CD4-positive, alpha-beta T cell treated with Interleukin-6 for 4 hours (primary cell): ENCODE measurements around the gene NHSL1.
A peak's percentile ranks its signal among the peaks of the same experiment; 100 is the strongest.

Source experiments
- DNase-seq: peaks from one replicate; pipeline ENCODE4 v3.0.0-alpha.2; 2020; ENCODE audit warnings: mixed read lengths

NHSL1 gene

DNA sequence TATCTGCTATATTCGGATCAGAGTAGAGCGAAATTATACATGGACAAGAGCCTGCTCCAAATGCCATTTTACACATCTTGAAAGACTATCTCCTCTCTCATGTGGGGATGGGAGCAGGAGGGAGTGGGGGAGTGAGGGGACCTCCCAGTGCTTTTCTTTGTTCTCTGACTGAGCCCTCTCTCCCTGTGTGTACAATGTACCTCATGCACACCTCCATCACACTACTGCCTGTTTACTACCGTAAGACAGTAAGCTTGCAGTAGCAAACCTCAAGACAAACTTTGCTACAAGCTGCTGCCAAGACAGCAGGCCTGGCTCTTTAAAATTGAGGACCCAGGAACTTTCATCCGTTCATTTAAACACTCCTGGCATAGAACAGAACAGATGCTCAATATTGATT, 7.2 kb downstream of the NHSL1 start:
- no peak for DNase-seq

DNA sequence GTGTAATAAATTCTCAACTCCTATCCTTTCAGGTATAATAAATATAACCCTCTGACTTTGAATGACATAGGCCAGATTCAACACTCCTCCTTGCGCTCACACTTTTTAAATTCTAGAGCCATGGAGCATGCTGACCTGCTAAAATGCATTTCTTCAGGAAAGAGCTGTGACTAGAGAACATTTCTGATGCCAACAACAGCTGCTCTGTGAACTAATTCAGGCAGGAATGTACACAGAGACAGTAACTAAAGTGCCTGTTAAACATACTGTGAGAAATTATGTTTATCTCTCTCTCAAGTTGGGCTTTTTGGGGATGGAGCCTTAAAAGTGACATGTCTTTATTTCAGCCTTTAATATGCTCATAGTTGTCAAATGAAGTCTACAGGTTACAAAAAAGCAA, 8.3 kb downstream of the NHSL1 start:
- DNase-seq: no peak

DNA sequence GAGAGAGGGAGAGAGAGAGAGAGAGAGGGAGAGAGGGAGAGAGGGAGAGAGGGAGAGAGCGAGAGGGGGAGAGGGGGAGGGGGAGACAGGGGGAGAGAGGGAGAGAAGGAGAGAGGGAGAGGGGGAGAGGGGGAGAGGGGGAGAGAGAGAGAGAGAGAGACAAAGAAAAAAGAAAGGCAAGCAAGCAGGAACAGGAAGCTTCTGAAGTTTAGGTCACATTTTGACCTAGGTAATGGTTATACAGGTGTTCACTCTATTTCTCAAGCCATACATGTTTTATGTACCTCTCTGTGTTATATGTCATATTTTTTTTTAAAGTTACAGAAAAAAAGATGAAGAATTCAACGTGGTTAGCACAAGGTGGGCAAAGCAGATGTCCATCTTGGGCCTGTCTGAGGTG, 9.4 kb downstream of the NHSL1 start:
- no peak for DNase-seq

DNA sequence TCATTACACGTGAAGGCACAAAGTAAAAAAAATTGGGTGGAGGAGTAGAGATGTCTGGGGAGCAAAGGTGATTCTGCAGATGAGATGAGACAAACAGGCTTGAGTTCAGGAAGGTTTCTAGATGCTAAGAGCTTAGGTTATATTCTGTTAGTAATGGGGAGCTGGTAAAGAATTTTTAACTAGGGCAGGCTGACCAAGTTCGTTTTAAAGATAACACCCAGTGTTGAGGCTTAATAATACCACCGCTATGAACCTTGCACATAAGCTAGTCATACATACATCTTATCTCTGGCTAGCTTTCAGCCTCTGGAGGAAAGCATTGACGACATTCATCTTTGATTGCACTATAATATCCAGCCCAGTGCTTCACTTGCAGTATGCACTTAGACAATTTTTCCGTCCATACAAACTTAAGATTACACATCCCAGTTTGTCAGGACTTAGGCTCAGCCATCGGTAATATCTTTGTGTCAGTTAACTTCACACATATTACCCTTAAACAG, 12.1 kb downstream of the NHSL1 start:
- DNase-seq: no peak

DNA sequence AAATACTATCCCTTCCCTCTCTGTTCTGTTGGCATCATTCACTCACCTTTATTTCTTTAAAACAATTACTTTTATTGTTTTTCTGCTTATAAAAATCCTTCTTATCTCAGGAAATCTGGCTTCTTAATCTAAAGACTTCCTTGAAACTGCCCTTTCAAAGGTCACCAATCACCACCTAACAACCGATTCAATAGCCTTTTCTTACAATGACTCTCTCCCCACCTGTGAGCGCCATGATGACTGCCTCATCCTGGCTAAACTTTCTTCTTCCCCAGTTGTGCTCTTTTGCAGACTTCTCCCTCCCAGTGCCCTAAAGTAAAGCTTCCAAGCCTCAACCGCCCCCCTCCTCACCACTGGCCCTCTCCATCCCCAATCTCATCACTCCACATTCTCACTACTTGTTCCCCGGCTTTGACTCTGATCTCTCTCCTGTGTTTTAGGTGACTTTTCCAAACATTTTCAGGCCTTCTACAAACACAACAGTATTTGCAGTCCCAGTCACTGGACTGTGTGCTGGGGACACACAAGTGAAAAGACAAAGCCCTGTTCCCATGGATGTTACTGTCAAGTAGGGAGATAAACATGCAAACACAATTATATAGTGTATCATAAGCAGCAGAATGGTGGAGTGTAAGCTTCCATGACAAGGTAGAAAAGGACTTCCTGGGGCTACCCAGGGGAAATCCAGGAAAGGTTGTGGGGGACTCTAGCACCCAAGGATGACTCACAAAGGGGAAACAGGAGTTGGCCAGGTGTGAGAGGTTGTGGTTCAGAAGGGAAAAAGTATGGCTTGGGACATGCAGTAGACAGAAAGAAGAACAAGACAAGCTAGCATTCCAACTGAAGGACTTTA, 12.8 kb downstream of the NHSL1 start:
- DNase-seq: no peak

DNA sequence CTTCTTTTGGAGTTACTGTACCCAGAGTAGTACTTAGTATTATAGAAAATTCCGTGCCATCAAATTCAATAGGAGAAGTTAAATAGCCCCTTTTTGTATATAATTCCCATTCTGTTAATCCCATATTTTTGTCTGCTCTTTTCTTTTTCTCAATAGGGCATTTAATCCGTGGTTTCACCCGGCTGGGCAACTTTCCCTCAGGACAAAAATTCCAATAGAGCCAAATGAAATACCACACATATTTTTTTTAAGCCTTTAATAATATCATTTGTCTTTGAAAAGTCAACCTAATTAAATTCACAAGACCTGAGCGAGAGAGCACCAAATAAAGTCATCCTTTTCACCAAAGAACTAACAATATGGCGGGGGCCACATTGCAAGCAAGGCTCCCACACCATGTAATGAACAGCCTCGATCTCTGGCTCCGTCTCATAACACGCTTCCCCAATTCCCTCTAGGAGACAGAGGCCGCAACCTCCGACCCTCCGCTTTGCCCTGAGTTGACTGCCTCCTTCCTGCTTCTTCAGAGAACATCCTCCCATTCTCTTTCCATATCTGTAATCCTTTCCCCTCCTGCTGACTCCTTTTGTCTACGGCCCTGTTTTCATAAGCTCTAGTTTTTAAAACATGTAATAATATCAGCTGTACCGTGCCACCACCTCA, 13.6 kb downstream of the NHSL1 start:
- DNase-seq: no peak

DNA sequence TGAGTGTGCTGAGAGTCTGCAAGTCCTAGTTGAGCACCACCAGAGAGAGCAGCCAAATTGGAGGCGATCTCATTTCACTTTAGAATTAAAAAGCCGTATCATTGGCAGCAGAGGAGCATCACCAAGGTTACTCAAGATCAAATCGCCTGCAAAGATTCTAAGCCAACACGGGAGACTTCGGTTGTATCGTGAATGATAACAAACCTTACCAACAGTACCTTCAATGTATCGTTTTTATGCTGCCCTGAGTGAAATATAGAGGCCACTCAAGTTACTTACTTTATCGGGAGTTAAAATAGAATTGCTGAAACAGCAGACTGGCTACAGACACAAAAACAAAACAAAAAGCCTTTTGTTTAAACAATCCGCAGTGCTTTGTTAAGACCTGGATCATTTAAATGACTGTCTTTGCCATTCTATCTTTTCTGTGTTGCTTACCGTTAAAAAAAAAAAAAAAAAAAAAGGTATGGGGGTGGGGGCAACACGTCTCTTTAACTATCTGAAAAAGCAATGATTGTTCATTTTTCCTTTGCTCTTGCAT, 14.2 kb downstream of the NHSL1 start:
- no peak for DNase-seq

DNA sequence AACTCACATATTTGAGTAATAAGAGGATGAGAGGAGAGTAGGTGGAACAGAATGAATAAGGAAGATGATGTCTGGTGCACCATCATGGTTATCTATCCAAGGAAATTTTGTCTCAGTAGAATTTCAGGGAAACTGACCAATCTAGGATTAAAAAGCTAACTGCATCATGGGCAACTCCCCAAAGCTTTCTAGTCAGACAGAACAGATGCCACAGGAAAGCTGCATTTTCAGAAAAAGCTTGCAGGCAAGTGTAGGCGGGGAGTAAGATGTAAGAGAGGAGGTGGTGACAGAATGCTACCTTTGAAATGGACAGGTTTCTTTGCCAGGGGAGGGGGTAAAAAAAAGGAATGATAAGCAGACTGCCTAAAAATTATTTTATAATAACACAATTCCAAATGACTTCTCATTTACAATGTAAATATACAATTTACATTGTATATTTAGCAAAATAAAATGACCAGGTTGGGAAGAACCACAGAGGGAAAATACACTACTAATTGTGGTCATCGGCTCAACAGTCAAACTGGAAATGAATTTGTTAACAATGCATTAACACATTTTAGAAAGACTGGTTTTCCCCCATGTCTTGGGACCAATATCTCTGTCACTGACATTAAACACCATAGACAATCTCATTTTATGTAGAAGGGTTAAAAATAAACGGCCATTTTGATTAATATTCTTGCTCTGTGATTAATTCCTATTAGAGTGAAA, 15.1 kb downstream of the NHSL1 start:
- no peak for DNase-seq

DNA sequence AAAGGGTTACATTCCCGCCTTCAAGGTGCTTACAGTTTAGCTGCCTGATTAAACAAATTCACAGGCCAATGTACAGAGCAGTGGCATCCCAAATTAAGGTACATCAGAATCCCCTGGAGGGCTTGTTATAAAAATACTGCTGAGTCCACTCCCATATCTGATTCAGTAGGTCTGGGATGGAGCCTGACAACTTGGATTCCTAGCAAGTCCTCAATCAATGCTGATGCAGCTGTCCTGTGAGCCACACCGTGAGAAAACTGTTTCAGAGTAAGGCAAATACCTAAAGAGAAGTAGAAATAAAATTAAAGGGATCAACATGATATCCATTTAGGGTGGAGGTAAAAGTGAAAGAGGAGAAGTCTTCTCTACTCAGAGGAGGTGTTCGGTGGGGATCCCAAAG, 16.5 kb downstream of the NHSL1 start:
- no peak for DNase-seq

DNA sequence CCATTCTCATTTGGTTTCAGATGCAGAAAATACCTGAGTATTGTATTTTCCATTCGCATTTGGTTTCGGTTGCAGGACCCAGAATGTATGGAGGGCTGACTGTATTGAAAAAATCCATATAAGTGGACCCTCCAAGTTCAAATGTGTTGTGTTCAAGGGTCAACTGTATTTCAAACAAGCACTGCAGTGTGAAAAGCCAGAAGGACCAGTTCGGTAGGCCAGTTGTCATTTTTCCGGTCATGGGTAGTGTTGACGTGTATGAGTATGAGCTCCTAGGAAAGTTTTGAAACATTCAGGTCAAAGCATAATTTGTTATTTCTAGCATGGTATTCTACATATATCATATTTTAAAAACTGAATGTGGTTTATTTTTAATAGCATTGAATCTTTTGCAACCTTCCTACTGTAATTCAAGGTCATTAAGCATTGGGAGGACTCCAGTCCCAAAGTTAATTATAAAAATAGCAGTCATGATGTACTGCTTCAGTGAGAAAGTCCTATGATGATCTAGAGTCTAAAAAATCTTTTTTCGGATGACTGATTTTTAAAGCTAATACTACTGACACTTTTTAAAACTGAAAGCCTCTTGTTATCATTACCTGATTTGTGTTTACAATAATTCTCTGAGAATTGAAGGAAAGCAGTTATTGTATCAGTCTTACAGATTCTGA, 18.9 kb downstream of the NHSL1 start:
- no peak for DNase-seq

DNA sequence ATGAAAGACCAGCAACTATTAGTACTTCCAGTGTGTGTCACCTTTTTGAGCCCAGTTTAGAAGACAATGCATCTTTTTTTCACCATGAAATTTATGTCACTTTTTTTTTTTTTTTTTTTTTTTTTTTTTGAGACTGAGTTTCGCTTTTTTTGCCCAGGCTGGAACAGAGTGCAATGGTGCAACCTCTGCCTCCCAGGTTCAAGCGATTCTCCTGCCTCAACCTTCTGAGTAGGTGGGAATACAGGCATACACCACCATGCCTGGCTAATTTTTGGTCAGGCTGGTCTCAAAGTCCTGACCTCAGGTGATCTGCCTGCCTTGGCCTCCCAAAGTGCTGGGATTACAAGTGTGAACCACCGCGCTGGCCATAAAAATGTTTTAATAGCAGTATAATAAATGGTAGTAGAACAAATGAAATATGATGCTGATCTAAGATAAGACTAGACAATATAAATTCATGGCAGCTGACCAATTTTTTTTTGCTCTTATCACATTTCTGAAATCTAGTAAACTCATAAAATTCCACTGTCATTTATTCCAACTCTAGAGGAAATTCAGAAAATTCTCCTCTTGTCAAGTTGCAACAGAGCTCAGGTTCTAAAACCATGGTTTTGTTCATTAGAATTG, 21.3 kb downstream of the NHSL1 start:
- DNase-seq: no peak

DNA sequence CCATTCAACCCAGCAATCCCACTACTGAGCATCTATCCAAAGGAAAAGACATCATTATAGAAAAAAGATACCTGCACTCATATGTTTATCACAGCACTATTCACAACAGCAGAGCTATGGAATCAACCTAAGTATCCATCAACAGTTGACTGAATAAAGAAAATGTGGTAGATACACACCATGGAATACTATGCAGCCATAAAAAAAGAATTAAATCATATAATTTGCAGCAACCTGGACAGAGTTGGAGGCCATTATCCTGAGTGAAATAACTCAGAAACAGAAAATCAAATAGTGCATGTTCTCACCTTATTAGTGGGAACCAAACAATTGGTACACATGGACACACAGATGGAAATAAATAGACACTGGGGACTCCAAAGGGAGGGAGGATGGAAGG, 23.2 kb downstream of the NHSL1 start:
- no peak for DNase-seq

DNA sequence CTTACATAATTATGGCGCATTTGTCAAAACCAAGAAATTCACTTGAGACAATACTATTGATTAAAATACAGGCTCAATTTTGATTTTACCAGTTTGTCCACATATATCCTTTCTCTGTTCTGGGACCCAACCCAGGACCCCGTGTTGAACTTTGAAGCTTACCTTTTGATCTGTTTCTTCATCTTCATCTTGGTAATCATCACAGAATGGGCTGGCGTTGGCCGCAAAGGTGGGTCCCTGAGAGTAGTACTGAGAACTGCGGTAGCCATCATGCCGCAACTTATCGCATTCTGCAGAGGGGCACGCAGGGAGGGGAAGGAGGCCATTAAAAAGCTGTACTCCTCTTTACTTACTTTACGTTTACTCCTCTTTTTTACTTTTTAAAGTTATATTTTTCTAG, 26.1 kb downstream of the NHSL1 start:
- DNase-seq: no peak

DNA sequence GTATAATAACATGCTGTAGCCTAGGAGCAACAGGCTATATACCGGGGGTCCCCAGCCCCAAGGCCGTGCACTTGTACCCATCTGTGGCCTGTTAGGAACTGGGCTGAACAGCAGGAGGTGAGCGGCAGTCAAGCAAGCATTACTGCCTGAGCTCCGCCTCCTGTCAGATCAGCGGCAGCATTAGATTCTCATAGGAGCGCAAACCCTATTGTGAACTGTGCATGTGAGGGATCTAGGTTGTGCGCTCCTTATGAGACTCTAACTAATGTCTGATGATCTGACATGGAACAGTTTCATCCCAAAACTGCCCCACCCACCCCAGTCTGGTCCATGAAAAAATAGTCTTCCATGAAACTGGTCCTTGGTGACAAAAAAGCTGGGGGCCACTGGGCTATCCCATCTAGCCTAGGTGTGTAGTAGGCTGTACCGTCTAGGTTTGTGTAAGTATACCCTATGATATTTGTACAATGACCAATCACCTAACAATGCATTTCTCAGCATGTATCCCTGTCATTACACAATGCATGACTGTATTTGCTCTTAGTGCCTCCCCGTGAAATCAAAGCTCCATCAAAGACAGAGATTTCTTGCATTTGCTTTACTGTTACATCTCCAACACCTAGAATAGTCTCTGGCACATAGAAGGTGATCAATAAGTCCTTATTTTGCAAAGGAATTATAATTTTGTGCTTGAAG, 30.8 kb downstream of the NHSL1 start:
- no peak for DNase-seq

DNA sequence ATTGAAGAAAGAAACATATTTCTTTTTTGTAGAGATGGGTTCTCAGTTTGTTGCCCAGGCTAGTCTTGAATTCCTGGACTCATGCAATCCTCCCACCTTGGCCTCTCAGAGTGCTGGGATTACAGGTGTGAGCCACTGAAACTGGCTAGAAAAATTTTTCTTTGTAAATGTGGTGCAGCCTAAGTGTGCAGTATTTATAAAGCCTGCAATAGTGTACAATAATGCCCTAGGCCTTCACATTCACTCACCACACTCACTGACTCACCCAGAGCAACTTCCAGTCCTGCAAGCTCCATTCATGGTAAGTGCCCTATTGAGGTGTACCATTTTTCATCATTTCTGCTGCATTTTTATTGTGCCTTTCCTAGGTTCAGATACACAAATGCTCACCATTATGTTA, 31.4 kb downstream of the NHSL1 start:
- DNase-seq: no peak

DNA sequence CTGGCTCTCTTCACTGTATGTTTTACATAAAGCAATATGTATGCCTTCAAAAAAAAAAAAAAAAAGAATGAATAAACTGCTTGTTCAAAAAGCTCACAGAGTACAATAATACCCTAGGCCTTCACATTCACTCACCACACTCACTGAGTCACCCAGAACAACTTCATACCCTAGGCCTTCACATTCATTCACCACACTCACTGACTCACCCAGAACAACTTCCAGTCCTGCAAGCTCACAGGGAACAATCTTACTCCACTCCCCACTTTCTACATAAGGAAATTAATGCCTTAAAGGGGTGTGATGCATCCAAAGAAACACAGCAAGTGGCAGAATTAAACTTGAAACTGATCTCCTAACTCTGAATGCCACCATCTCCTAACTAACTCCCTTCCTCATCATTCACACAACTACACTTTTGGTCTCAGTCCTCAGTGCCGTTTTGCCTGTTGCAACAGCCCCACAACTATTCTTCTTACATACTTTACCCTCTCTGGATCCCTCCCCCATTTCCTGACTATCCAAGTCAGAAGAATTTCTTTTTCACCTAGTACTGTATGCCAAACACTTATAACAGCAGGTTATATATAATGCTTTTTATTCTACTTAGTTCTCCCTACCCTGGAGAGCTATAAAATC, 34.2 kb downstream of the NHSL1 start:
- no peak for DNase-seq

DNA sequence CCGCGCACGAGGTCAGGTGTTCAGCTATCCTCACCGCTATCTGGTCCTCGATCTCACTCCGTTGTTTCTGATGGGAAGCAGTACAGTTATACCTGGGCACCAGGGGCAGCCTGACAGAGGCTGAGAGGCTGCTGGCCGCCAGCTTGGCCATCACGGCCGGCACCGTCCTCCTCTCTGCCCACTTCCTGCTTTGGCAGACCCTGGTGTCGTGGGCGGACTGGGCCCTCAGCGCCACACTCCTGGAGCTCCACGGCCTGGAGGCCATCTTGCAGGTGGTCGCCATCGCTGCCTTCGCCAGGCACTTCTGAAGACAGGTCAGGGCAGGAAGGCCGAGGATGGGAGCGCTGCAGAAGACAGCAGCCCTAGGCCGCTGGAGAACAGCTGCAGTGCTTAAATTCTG, 35.2 kb downstream of the NHSL1 start:
- no peak for DNase-seq

DNA sequence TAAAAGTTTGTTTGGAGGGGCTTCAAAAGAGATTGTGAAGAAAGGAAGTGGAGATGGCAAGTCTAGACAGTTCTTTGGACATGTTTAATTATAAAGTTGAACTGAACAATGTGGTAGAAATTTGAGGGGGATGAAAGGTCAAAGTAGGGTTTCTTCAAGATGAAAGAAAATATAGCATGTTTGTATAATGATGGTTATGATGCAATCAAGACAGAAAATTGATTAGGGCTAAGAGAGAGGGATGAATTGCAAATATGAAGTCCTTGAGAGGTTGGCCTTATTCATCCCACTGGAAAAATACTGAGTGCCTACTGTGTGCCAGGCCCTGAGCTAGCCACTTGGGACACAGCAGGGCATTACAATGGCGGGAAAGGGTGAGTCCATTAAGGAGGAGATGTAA, 37.6 kb downstream of the NHSL1 start:
- DNase-seq: no peak

DNA sequence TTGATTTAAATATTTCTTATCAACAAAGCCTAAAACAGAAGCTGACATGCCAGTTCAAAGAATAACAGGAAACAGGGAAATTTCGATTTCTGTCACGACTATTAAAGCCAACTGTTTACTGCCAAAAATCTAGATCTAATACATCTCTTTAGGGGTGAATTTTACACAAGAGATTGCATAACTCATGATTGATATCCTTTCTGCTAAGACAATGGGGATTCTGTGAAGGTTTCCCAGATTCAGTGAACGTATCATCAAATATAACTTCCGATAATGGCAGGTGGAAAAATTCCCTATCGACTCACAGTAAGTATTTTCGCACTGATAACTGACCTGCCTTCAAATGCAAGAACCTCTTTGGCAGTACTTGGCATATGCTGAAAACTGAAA, 42.9 kb downstream of the NHSL1 start:
- no peak for DNase-seq

DNA sequence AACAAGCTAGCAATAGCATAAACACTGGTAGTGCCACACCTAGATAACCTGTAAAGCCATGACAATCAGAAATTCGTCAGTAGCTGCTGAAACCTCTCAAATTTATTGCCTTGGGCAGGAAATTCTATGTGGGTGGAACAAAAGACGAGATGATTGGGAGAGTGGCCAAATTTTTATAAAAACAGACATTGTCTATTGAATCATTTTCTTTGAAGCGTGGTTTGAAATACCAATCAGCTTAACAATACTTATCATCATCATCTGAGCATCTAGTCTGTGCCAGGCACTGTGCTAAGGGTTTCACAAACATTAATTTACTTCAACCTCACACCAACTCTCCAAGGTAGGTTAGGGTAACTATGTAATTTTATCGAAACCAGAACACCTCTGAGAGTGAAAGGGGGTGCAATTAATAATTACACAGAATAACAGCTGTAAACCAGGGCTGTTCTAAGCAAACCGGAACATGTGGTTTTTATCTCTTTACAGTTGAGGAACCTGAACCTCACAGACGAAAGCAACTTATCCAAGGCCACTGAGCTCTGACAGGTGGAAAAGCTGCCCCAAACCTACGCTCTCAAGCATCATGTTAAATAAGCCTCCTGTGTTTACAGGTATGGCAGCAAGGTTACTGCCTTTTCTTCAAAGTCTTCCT, 43.4 kb downstream of the NHSL1 start:
- peak; percentile 42 for DNase-seq
